Tongue (tissue), 2 donors: Measurements from ENCODE around the gene UIMC1. TPM values are rescaled to one million over a fixed set of nuclear protein-coding genes. Genes with fewer than 3 reads are reported as not detected.

Experiments used
- DNase-seq: peaks from one replicate; pipeline ENCODE4 v3.0.0-alpha.2; 2015
- total RNA-seq: library from RNA; depleted of rRNA; stranded (reverse); fragments of >200 nt; gene quantifications from one replicate; pipeline ENCODE4 v1.2.3, GENCODE V29; 2014

Gene UIMC1
- total RNA-seq, 1 donor from 2014 or later, result 24.8 TPM

DNA sequence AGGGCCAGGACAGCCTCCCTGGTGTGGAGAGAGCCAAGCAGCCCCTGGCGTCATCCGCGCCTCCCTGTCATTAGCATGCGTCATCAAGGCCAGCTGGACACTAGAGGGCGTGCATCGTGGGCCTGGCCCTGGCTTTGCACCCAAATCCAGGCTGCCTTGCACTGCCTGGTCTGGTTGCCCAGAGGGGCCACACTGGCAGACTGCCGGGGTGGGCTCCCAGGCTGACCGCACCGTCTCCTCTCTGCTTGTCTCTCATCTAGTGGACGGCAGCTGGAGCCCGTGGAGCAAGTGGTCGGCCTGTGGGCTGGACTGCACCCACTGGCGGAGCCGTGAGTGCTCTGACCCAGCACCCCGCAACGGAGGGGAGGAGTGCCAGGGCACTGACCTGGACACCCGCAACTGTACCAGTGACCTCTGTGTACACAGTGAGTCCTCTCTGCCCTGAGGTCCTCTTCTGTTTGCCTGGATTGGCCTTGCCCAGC is 136.4 kb downstream of the UIMC1 start:
- peak; percentile 48 for DNase-seq

DNA sequence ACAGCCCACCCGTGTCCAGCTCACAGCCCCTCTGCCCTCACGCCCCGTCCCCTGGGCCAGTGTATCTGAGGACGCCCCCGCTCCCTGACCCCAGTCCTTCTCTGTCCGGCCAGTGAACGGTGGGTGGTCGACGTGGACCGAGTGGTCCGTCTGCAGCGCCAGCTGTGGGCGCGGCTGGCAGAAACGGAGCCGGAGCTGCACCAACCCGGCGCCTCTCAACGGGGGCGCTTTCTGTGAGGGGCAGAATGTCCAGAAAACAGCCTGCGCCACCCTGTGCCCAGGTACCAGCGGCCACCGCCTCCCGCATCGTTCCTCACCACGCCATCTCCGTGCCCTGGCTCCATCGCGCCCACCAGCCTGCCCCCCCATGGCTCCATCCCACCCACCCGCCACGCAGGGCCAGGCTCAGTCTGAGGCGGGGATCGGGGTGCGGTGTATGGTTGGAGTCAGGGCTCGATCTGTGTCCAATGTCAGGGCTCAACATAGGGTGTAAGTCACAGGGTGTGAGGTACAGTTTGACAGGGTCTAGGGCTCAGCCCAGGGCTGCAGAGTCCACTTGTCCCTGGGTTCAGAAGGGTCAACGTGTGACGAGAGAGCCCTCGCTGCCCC is 137.0 kb downstream of the UIMC1 start:
- DNase-seq, result no peak

DNA sequence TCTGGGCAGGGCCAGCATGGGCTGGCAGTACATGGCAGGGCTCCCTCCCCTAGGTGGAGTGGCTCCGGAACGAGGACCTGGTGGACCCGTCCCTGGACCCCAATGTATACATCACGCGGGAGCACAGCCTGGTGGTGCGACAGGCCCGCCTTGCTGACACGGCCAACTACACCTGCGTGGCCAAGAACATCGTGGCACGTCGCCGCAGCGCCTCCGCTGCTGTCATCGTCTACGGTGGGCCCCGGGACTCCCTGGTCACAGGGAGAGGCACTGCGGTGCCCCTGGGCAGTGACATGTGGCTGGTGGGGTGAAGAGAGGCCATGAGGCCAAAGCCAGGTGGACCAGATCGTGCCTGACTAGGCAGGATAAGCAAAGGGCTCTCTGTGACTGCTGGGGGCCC is 137.8 kb downstream of the UIMC1 start:
- DNase-seq, result no peak

DNA sequence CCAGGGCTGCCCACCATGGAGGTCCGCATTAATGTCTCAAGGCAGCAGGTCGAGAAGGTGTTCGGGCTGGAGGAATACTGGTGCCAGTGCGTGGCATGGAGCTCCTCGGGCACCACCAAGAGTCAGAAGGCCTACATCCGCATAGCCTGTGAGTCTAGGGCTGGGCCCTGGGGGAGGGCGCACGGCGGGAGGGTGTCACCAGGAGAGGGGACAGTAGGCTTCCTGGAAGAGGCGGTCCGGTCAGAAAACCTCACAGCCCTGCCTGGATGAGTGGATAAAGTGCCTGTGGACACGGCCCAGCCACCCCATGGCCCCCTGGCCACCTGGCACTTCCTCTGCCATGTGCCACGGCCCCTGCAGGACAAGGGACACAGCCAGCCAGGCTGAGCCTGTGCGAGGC is 138.5 kb downstream of the UIMC1 start:
- DNase-seq, result no peak

DNA sequence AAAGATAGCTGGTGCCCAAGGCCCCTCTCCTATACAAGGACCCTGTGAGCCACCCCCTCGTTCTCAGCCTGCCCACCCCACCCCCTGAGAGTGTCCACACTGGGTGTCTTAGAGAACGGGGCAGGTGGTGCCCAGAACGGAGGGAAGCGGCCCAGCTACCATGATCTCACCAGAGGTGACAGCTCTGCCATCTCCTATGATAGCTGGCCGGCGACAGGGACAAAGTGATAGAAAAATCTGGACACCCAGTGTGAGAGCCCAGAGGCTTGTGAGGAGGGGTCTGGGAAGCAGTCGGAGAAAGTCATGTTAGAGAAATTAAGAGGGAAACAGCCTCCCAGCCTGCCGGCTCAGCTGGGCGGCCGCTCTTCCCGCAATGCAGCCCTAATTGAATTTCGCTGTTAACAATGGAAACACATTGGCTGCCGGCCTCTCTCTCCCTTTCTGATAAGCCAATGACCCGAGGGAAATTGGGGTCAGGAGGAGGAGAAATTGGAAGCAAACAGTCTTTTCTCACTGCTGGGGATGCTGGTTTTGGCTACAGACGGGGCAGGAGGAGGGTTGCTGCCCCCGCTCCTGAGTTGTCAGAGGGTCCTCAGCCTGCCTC is 139.8 kb downstream of the UIMC1 start:
- DNase-seq, result peak; percentile 10

DNA sequence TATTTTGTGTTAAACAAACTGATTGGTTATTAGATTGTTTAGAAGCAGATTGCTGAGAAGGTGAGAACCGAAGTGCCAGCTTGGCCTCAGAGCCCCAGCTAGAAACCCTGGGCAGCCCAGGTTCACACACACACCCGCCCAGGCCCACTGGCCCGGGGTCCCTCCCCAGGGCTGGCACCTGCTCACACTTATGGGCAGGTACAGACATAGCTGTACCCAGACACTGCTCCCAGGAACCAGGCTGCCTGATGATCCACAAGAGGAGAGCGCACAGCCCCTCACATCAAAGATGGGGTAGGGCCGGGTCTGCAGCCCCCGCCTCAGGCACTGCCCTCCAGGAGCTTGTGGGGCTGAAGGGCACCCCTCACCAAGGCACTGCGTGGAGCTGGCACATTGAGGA is 140.6 kb downstream of the UIMC1 start:
- no peak for DNase-seq

DNA sequence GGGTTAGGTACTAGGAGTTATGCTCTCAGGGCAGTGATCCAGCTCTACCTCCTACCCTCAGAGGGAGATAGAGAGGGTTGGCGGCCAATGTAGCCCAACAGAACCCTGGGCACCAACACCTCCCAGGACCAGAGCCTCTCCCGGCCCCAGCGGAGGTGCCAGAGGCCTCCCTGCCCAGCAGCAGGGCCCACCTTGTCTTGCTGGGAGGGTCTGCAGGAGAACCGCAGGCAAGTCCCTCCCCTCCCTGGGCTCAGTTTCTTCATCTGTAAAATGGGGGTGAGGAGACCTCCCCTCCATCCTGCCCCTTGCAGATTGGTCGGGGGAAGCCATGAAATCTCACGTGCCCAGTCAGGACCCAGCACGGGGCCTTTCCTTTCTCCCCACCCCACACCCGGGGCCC is 141.8 kb downstream of the UIMC1 start:
- no peak for DNase-seq

DNA sequence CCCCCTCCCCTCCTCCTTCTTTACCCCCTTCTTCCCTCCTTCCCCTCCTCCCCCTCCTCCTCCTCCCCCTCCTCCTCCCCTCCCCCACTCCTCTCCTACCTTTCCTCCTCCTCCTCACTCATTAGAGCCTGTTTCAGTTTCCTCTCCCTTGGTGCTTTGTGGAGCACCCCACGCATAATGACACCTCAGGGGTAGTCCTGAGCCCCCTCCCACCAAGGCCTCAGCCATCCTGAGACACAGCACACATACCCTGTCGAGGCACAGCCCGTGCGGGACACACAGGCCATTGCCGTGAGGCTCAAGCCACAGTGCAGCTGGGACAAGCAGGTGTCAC is 142.8 kb downstream of the UIMC1 start:
- DNase-seq, result no peak

DNA sequence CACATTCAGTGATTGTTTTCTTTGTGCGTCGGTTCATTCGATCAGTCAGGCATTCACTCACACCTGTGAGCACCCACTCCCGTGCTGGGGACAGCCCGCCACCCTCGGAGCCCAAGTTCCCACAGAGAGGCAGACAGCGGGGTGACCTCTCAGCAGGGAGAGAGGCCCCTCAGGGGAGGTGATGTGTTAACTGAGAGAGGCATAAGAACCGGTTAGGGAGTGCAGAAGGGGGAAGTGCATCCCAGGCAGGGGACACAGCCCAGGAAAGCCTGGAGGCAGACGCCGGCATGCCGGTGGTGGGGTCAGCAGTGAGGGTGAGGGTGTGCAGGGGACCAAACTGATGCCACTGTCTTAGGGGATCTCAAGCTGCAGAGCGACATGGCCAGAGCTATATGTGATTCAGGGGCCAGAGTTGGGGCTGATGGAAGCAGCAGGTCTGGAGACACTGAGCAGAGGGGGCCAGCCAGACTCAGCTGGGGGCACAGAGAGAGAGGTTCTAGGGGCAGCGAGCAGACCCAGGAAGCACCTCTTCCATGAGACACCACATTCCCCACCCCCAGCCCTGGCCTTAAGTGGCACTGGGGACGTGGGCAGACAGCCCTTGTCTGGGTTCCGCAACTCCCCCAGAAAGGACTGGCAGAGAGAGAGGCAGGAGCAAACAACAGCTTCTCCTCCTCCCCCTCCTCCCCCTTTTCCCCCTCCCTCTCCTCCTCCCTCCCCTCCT is 143.4 kb downstream of the UIMC1 start:
- no peak for DNase-seq

DNA sequence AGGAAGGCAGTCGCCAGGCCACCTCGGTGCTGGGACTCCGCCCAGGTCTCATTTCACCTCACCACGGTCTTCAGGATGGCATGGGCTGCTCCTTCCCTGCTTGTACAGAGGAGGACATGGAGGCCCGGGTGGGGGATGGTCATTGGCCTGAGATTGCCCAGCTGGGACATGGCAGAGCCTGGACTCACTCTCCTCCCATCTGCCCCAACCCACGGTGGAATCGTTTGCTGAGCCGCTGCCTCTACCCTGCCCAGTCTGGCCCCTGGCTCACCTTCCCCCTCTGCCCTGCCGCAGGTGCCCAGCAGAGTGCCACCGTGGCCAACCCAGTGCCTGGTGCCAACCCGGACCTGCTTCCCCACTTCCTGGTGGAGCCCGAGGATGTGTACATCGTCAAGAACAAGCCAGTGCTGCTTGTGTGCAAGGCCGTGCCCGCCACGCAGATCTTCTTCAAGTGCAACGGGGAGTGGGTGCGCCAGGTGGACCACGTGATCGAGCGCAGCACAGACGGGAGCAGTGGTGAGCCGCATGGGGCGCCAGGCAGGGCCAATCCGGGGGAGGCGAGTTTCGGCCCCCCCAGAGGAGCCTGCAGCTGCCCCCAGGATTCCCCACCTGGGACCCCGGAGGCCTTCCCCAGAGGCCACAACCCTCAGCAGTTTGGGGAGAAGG is 144.1 kb downstream of the UIMC1 start:
- no peak for DNase-seq

DNA sequence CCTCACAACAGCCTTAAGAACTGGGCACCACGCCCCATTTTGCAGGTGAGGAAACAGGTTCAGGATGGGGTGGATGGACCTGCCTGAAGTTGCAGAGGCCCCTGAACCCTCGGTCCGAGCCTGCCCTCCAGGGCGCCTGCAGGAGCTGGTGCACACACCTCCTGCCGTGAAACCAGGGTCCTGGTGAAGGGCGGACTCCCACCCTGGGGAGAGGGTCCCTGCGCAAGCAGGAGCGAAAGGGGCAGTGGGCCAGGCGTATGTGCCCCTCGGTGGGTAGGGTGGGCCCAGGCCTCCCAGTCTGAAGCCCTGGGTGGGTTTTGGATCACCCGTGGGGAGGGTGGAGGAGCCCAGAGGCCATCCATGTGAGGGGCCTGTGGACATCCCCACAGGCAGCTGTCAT is 145.3 kb downstream of the UIMC1 start:
- DNase-seq, result no peak

DNA sequence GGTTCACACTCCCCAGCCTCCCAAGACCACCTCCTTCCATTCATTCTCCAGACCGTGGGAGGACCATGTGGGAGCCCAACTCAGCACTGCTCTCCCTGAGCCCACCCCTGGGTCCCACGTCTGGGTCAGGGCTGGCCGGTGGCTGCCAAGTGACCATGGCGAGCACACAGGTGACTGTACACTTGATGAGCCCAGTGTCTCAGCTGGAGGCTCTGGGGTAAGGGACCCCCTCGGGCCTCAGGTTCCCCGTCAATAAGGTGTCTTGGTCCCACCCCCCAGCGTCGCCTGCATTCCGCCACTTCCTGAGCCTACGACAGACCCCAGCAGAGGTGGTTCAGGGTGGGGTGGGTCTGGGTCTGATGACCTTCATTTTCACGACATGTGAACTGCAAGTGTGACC is 146.2 kb downstream of the UIMC1 start:
- no peak for DNase-seq

DNA sequence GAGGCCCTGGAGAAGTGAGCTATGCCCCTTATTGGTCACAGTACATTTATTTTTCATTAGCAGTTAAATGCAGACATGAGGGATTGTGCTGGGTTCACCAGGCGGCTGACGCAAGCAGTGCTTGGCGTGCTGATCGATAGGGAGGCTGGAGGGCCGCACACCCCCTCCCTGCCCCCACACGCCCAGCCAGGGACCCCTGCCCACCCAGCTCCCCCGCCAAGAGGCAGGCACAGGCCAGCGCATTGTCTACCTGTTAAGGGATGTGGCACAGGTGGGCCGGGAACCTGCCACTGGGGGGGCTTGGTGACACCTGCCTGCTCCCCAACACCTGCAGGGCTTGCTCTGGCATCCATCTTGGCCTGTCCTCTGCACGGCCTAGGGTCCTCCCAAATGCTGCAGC is 146.7 kb downstream of the UIMC1 start:
- DNase-seq, result no peak

DNA sequence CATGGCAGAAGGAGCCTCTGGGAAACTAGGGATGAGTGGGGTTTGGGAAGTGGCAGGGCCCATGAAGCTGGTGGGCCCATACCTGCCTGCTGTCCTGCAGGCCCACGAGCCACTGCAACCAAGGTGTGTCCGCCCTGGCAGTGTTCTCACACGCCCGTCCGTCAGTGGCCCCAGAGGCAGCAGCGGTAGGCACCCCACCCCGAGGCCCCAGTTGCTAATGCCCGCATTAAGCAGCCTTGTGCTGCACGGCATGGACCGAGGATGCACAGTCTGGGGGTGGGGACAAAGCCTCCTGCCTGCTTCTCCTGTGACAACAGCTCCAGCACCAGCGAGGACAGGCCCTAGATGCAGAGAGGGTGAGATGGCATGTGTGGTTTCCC is 148.7 kb downstream of the UIMC1 start:
- no peak for DNase-seq

DNA sequence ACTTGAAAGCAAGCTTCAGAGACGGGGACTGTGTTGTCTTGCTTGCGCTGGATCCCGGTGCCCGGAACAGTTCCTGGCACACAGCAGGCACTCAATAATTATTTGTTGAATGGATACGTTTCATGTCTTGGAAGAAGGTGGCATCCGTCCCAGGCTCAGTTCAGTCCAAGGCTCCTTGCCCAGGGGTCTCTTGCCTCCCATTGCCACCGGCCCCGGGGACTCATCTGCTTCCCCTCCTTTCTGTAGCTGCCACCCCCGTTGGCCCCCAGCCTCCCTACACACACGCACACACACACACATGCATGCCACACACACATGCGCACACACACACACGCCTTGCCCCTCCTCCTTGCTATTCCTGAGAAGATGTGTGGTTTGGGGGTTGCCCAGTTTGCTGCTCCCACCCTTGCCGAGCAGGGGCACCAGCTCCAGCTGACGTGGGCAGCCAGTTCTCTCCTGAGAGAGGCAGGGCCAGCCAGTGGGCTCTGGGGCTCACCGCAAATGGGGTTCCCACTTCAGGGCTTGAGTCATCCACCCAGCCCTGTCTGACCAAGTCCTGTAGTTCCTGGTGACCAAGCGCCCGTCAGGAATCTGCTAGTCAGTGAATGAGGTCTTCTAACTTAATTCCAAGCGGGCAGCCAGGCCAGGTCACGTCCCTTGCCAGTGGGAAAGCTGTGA is 149.2 kb downstream of the UIMC1 start:
- no peak for DNase-seq

DNA sequence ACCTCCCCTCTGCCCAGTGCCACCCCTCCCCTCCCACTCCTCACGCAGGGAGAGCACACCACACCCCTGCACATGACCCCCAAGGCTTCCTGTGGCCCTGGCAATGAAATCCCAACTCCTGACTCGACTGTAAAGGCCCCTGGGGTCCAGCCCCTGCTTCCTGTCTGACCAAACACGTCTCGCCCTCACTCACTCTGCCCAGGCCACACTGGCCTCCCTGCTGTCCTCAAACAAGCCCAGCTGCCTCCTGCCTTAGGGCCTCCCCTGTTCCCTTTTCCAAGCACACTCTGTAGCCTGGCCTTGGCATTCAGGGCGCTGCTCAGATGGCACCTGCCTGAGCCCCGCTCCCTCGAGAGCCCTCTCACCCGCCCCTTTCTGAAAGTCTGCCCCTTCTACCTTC is 149.8 kb downstream of the UIMC1 start:
- DNase-seq, result no peak

DNA sequence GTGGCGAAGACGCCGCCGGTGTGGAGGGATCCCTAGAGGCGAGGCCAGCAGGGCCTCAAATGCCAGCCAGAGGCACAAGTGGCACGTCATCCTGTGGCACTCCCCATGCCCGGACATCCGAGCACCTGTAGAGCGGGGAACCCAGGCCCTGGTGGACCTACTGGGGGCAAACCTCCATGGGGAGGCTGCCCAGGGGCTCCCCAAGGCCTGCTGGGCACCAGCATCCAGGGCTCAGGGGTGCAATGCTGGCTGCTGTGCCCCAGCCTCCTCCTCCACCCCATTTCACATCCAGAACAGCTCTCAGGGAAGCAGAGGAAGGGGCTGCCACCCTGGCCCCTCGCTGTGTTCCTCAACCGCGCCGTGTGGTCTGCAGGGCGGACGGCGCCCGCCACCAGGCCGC is 151.0 kb downstream of the UIMC1 start:
- DNase-seq, result no peak

Other genes starting within 250 kb of the UIMC1 start
- gene UNC5A, start 196.2 kb downstream of the UIMC1 start, total RNA-seq, result 0.41 TPM
- gene HK3, start 107.4 kb downstream of the UIMC1 start, total RNA-seq, result 4.1 TPM
- gene ZNF346, start 15.9 kb upstream of the UIMC1 start, total RNA-seq, result 21.0 TPM
- gene FGFR4, start 80.1 kb upstream of the UIMC1 start, total RNA-seq, result 130 TPM
- 98.2 TPM for gene NSD1, start 127.0 kb upstream of the UIMC1 start, total RNA-seq